Stimulated activated CD4-positive, alpha-beta T cell treated with anti-CD3 and anti-CD28 coated beads, TNF-alpha, amount 100 ng/mL, for 4 hours (primary cell): ENCODE data around the gene OR7A5.
"Not testable (repeated sequence)": the region's sequence is repeated elsewhere in the genome, so short reads cannot be mapped to it uniquely, and the experiment has no call there.

Experiments used
- DNase-seq, 3 experiments: peaks; one replicate each; pipeline ENCODE4 v3.0.0-alpha.2; 2020; ENCODE audit warnings: low read depth in 3 of 3

OR7A5 gene

DNA sequence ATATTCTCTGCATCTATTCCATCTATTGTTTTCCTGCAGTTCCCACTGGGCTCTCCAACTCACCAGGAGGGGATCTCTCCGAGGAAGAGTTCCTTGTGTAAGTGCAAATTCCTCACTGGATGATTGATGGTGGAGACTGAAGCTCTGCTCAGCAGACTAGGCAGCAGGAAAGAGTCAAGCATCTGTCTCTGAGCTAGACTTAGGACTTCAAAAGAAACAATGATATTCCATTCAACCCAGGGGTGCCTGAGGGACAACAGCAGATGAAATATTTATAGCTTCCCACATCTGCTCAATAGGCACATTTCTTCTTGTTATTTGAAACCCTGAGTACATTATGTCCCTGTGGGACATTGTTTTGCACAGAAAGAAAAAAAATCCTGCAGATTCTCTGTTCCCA lies at the start of gene OR7A5, which contains the start of gene OR7C1:
Gene OR7A5 (minus strand): TSS at position 175 of the 400 bp plus-strand sequence. CDS start 6,944 bp downstream, outside the sequence.
Gene OR7C1 (minus strand): TSS at position 175 of the 400 bp plus-strand sequence. CDS start 35,049 bp downstream, outside the sequence.
- DNase-seq = no peak

DNA sequence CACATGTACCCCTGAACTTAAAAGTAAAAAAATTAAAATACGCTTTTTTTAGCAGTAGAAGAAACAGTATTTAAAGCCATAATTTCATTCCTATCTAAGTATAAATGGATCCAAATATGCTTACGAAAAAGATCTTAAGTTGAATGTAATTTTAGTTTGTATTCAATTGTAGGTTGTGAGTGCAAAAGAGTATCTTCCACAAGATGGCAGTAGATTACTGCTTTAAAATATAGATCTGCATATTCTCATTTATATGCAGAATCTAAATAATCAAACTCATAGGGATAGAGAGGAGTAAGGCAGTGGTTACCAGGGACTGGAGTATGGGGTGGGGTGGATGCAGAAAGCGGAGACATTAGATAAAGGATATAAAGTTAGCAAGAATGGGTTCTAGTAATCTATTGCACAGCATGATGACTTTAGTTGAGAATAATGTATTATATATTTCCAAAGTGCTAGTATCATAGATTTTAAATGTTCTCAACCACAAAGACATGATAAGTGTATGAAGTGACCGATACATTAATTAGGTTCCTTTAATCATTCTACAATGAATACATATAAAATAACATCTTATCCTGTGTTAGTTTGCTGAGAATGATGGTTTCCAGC lies 36.7 kb upstream of the OR7A5 start:
- DNase-seq = no peak

- no peak for DNase-seq
Observed at GRCh38 chr19:14868497-14868896, 33.5 kb upstream of the OR7A5 start.

DNA sequence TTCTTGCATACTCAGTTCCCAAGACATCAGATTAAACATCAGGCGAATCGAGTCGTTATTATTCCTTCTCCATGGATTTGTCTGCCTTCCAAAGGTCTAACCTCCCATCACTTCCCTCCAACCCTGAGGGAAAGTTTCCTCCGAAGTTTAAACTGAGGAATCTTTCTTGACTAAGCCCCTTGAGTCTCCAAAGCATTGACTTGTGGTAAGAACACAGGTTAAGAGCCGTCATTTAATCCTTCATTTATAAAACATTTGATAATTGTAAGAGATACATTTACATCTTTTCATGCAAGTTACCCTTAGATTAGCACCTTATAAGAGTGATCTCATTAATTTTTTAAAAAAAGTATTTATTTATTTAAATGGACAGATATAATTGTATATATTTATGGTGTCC lies 13.8 kb upstream of the OR7A5 start, which contains the start of gene OR7A10:
Gene OR7A10 (minus strand): TSS at position 101 of the 400 bp plus-strand sequence. CDS start 7,045 bp downstream, outside the sequence.
- no peak for DNase-seq

DNA sequence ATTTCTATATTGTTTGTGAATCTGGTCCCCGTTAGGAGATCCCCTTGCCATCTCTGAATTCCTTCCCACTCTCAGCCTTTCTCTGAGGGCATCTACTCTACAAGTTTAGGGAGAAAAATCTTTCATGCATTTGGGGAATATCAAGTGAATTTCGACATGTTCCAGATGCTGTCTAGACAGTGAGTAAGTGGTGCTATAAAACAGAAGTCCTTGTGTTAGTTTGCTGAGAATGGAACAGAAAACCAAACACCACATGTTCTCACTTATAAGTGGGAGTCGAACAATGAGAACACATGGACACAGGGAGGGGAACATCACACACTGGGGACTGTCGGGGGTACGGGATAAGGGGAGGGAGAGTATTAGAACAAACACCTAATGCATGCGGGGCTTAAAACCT lies 8.6 kb upstream of the OR7A5 start:
- DNase-seq = no peak

DNA sequence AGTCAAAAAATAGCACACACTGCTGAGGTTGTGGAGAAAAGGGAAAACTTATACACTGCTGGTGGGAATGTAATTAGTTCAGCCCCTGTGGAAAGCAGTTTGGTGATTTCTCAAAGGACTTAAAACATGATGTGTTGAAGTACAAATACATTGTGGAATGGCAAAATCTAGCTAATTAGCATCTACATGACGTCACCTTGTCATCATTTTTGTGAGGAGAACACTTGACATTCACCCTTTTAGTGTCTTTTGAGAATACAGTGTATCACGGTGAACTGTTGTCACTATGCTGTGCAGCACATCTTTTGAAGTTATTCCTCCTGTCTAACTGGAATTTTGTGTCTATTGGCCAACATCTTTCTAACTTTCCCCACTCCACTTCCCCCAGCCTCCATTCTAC lies 8.2 kb upstream of the OR7A5 start:
- no peak for DNase-seq

GRCh38 chr19:14840206-14840605 lies 5.2 kb upstream of the OR7A5 start:
- no peak for DNase-seq

DNA sequence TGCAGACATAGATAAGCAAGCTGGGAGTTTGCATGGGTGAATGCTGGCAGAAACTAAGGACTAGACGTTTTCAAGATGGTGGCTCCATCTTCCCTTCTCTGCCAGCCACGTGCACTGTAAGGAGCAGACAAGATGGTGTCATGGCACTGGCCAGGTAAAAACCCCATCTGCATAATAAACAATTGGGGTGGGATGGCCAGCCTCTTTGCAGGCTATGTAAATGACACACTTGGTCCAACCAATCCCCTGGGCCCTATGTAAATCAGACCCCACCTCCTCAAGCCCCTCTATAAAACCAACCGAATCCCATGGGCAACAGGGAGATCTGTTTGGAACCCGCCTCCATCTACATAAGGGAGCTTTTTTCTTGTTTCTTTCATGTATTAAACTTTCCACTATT lies 2.4 kb upstream of the OR7A5 start:
- no peak for DNase-seq

DNA sequence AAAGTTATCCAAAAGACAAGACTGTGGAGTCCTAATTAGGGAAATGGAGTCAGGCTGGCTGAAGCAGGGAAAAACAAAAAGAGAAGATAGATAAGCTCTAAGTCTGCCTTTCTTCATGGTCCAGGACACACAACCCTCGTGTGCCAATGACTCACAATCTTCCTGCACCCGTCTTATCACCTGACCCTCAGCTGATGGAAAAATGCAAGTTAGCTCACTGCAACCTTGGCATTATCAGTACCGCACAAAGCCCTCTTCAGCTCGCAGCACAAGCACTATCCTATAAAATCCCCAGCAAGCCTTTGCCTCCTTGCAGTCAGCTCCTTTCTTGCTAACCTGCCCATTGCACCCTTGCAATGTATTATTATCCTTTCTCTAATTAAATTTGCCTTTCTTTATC lies 4.3 kb downstream of the OR7A5 start:
- no peak for DNase-seq

- DNase-seq = no peak
Observed at GRCh38 chr19:14826006-14826405, 9.0 kb downstream of the OR7A5 start.

DNA sequence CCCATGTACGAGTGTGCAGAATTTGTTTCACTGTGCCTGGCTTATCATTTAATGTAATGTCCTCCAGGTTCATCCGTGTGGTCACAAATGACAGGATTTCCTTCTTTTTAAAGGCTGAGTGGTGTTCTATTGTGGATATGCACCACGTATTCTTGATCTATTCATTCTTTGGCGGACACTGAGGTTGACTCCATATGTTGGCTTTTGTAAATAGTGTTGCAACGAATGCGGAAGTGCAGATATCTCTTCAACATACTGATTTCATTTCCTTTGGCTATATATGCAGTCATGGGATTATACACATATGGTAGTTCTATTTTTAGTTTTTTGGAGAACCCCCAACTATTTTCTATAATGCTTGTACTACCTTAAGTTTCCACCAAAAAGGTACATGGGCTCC lies 13.0 kb downstream of the OR7A5 start:
- no peak for DNase-seq

- no peak for DNase-seq
Observed at GRCh38 chr19:14818588-14818987, 16.4 kb downstream of the OR7A5 start.

- DNase-seq = no peak
Observed at GRCh38 chr19:14817052-14817451, 17.9 kb downstream of the OR7A5 start.

DNA sequence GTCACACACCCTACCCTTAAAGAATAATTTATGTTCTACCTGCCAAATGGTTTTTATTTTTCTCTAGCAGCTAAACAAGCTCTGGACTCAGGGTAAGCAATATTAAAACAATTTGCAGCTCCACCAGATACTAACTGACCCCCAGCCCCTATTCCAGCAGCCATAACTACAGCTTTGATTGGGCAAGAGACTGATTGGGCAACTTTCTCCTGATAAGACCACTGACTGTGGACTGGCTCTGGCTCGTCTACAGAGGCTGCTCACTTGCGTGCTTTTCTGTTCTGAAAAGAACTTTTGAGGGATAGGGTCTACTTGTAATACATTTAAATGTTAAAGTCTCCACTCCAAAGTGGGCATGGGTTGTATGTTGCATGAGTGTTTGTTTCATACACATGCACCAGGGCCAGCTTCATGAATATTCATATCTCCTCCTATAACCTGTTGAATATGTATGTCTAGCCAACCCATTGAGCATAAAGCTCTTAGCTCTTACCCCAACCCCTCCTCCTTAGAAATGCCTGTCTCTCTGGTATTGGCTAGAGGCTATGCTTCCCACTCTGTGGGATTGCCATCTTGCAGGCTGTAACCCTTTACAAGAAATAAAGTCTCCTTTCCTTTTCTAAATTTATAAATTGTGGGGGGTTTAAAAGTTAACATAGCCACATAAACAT lies 19.9 kb downstream of the OR7A5 start:
- no peak for DNase-seq

DNA sequence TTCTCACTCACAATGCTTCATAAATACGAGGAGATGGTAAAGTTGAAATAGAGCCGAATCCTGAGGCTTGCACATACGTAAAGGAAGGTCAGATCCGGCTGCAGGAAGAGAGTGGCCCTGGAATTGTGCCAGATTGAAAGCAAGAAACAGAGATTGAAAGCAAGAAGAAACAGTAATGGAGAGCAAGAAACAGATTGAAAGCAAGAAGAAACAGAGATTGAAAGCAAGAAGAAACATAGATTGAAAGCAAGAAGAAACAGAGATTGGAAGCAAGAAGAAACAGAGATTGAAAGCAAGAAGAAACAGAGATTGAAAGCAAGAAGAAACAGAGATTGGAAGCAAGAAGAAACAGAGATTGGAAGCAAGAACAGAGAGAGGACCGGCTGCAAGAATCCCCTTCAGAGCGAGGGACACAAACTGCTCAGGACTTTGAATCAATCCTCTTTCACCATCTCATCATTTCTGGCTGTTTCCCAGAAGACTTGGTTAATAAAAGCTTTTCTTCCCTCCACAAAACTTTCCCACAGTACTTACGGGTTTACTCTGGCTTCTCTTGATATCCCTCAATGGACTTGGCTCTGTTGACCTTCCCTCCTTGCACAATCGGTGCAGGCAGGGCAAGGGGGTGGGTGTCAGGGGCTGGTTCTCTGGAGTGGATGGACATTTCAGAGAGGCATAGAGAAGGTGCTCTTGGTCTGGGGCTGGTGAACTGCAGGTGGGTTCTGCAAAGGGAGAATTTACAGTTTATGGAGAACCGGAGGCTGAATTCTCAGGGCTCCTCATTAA lies 25.5 kb downstream of the OR7A5 start:
- DNase-seq = no peak

GRCh38 chr19:14804765-14805164 lies 30.2 kb downstream of the OR7A5 start:
- no peak for DNase-seq

- no peak for DNase-seq
Observed at GRCh38 chr19:14798760-14799159, 36.2 kb downstream of the OR7A5 start.

- DNase-seq = no peak
Observed at GRCh38 chr19:14796021-14796420, 39.0 kb downstream of the OR7A5 start.

- DNase-seq = no peak
Observed at GRCh38 chr19:14795078-14795721, 39.8 kb downstream of the OR7A5 start.

DNA sequence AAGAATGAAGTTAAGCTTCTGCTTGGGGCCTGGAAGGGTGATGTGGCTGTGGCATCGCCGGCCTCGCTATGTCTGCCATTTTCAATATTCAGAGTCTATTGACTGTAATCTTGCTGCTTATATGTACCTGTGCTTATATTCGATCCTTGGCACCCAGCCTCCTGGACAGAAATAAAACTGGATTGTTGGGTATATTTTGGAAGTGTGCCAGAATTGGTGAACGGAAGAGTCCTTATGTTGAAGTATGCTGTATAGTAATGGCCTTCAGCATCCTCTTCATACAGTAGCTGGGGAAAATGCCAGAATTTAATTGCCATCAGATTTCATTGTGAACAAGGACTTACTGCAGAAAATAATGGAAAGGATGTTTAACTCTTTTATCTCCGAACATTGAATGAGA lies 42.7 kb downstream of the OR7A5 start:
- DNase-seq = not testable (repeated sequence)

GRCh38 chr19:14786421-14786851 lies 48.5 kb downstream of the OR7A5 start:
- no peak for DNase-seq
